MCF 10A (cell line): ENCODE measurements around the gene SRSF2. TPM values are rescaled to one million over a fixed set of nuclear protein-coding genes. Genes with fewer than 3 reads are reported as not detected.

Experiments used
- BruUV-seq: library from RNA; stranded (reverse); fragments of 400-500 nt; replicated peaks from 2 replicates; lab custom pipeline; 2021; lab: Mats Ljungman, UMichigan
- CTCF ChIA-PET: fragments of 300-600 bp; sonication (Branson Sonifier 250); formaldehyde crosslinking; extraction: SDS; loops from one replicate; lab custom pipeline; 2021; ENCODE audit warnings: antibody characterized with exemption, inconsistent platforms; lab: Yijun Ruan, JAX
- POLR2A ChIA-PET: fragments of 300-600, 350-650 bp; sonication (Branson Sonifier 250); formaldehyde crosslinking; extraction: SDS; loops from one replicate; lab custom pipeline; 2020; ENCODE audit warnings: antibody characterized with exemption, inconsistent platforms; lab: Yijun Ruan, JAX
- DNase-seq: peaks from one replicate; pipeline ENCODE4 v3.0.0-alpha.2; 2018; ENCODE audit not compliant: unreplicated experiment
- H3K27ac Mint-ChIP-seq: one replicate; pipeline ENCODE4 v1.8.0; 2022; ENCODE audit warnings: mild to moderate bottlenecking, low read depth, mixed read lengths; ENCODE audit not compliant: unreplicated experiment
- H3K27me3 Mint-ChIP-seq: one replicate; pipeline ENCODE4 v1.8.0; 2022; ENCODE audit warnings: mixed read lengths; ENCODE audit not compliant: insufficient read depth, unreplicated experiment
- H3K36me3 Mint-ChIP-seq: one replicate; pipeline ENCODE4 v1.8.0; 2022; ENCODE audit warnings: mild to moderate bottlenecking, moderate library complexity, mixed read lengths; ENCODE audit not compliant: insufficient read depth, unreplicated experiment
- H3K4me1 Mint-ChIP-seq: one replicate; pipeline ENCODE4 v1.8.0; 2022; ENCODE audit warnings: mixed read lengths; ENCODE audit not compliant: insufficient read depth, unreplicated experiment
- H3K4me3 Mint-ChIP-seq: one replicate; pipeline ENCODE4 v1.8.0; 2022; ENCODE audit warnings: mild to moderate bottlenecking, moderate library complexity, mixed read lengths; ENCODE audit not compliant: unreplicated experiment
- H3K9me3 Mint-ChIP-seq: one replicate; pipeline ENCODE4 v1.8.0; 2022; ENCODE audit warnings: mixed read lengths; ENCODE audit not compliant: unreplicated experiment
- CTCF ChIP-seq: fragments of 200-600 bp; IDR thresholded peaks from one replicate; pipeline ENCODE4 v1.8.0; 2022; ENCODE audit warnings: antibody characterized with exemption, mild to moderate bottlenecking; ENCODE audit not compliant: unreplicated experiment
- intact Hi-C: fragments of 100-400 bp; cut with micrococcal nuclease; formaldehyde crosslinking; loops from 2 replicates; pipeline ENCODE4 v1.14.1; 2022
- total RNA-seq: library from RNA; stranded (reverse); gene quantifications from 2 replicates; pipeline ENCODE4 v1.2.3, GENCODE V29; 2022

SRSF2 gene
- total RNA-seq, 1 experiment from 2014 or later: 168 TPM

GRCh38 chr17:76716146-76716838 is 20.8 kb downstream of the SRSF2 start:
- peaks cover 88% of the 10 kb centered on the region for H3K36me3 Mint-ChIP-seq
- peak overlapping the region; percentile 55 for H3K27ac Mint-ChIP-seq
- H3K4me1 Mint-ChIP-seq: peaks cover 13% of the 10 kb centered on the region
- POLR2A ChIA-PET: interaction anchor here (0.6 to 5.3 kb wide), 13 partner anchors 9 to 165 kb away, joined by 3 to 51 read pairs (median 6); partner anchors contain the start of genes JMJD6, METTL23, MFSD11 and ST6GALNAC2
- no peaks in the 10 kb centered on the region for H3K9me3 Mint-ChIP-seq
- TF ChIP-seq CTCF: no peak
- peak; percentile 97 for DNase-seq
- peak overlapping the region; percentile 9 for H3K4me3 Mint-ChIP-seq
- H3K27me3 Mint-ChIP-seq: no peaks in the 10 kb centered on the region
- BruUV-seq: TSS peak; percentile 55
- intact Hi-C loops: loop anchor here (5.0 to 10.0 kb wide), 2 partner anchors 34 to 161 kb away; no protein-coding TSS in a partner anchor
- CTCF ChIA-PET: interaction anchor here (0.6 to 1.7 kb wide), 4 partner anchors 194 to 1017 kb away, joined by 3 to 5 read pairs (median 4); no protein-coding TSS in a partner anchor

GRCh38 chr17:76715496-76715830 is 21.7 kb downstream of the SRSF2 start:
- Mint-ChIP-seq H3K9me3 (no peaks in the 10 kb centered on the region), H3K4me3 (no peak overlapping the region), H3K27ac (peak overlapping the region; percentile 55), H3K4me1 (peaks cover 13% of the 10 kb centered on the region), H3K36me3 (peaks cover 80% of the 10 kb centered on the region), H3K27me3 (no peaks in the 10 kb centered on the region)
- BruUV-seq: no TSS peak
- POLR2A ChIA-PET: interaction anchor here (0.5 to 5.3 kb wide), 10 partner anchors 10 to 158 kb away, joined by 3 to 51 read pairs (median 6); partner anchors contain the start of genes JMJD6, METTL23 and MFSD11
- no peak for DNase-seq
- CTCF ChIA-PET: interaction anchor here (0.5 to 2.7 kb wide), 9 partner anchors 9 to 192 kb away, joined by 3 to 26 read pairs (median 5); partner anchors contain the start of gene PRCD
- TF ChIP-seq CTCF: no peak
- intact Hi-C loops: loop anchor here (2.0 to 10.0 kb wide), 3 partner anchors 33 to 193 kb away; no protein-coding TSS in a partner anchor

GRCh38 chr17:76714822-76715495 is 22.2 kb downstream of the SRSF2 start:
- peaks cover 75% of the 10 kb centered on the region for H3K36me3 Mint-ChIP-seq
- H3K4me3 Mint-ChIP-seq: no peak overlapping the region
- CTCF ChIA-PET: interaction anchor here (0.5 to 2.7 kb wide), 9 partner anchors 10 to 333 kb away, joined by 3 to 26 read pairs (median 5); partner anchors contain the start of gene PRCD
- intact Hi-C loops: loop anchor here (2.0 to 10.0 kb wide), 3 partner anchors 33 to 192 kb away; no protein-coding TSS in a partner anchor
- peak overlapping the region; percentile 55 for H3K27ac Mint-ChIP-seq
- DNase-seq: peak; percentile 67
- peak; percentile 74 for TF ChIP-seq CTCF
- no peaks in the 10 kb centered on the region for H3K27me3 Mint-ChIP-seq
- peaks cover 13% of the 10 kb centered on the region for H3K4me1 Mint-ChIP-seq
- POLR2A ChIA-PET: interaction anchor here (0.5 to 5.3 kb wide), 6 partner anchors 10 to 156 kb away, joined by 3 to 51 read pairs (median 13); partner anchors contain the start of genes JMJD6 and METTL23
- BruUV-seq: no TSS peak
- H3K9me3 Mint-ChIP-seq: no peaks in the 10 kb centered on the region
